Suprapubic skin (tissue), 4 donors: ENCODE measurements around the gene SERGEF. TPM values are rescaled to one million over a fixed set of nuclear protein-coding genes. Genes with fewer than 3 reads are reported as not detected.

ENCODE experiments used
- DNase-seq, 2 donors: peaks; one replicate each; pipeline ENCODE4 v3.0.0-alpha.2; 2019; ENCODE audit warnings: low spot score in 2 of 2
- H3K27ac ChIP-seq: fragments of 200-600 bp; sonication (generic); one replicate; pipeline ENCODE4 v1.5.1; 2019
- H3K27me3 ChIP-seq: fragments of 200-600 bp; sonication (generic); one replicate; pipeline ENCODE4 v1.5.1; 2019
- H3K36me3 ChIP-seq: fragments of 200-600 bp; sonication (generic); one replicate; pipeline ENCODE4 v1.5.1; 2019
- H3K4me1 ChIP-seq: fragments of 200-600 bp; sonication (generic); one replicate; pipeline ENCODE4 v1.5.1; 2019
- H3K4me3 ChIP-seq: fragments of 200-600 bp; sonication (generic); one replicate; pipeline ENCODE4 v1.5.1; 2019; ENCODE audit warnings: mild to moderate bottlenecking
- H3K9me3 ChIP-seq: fragments of 200-600 bp; sonication (generic); one replicate; pipeline ENCODE4 v1.5.1; 2019
- EP300 ChIP-seq: sonication (generic); formaldehyde crosslinking; IDR thresholded peaks from one replicate; pipeline ENCODE4 v1.6.1; 2017; ENCODE audit warnings: antibody characterized with exemption
- POLR2A ChIP-seq, 2 donors: fragments of 450-650 bp; IDR thresholded peaks; one replicate each; pipeline ENCODE4 v1.6.1; 2017; ENCODE audit warnings: antibody characterized with exemption in 2 of 2, mild to moderate bottlenecking in 2 of 2, moderate library complexity in 2 of 2
- POLR2AphosphoS5 ChIP-seq, 3 donors: sonication (generic); formaldehyde crosslinking; IDR thresholded peaks; one replicate each; pipeline ENCODE4 v1.6.1; 2017; ENCODE audit warnings: antibody characterized with exemption in 3 of 3
- WGBS: methylation state at CpG from one replicate; pipeline ENCODE4 v1.1.5; 2018; 5-methylcytosine and 5-hydroxymethylcytosine counted together
- total RNA-seq, 4 donors: library from RNA; depleted of rRNA; stranded (reverse); fragments of >200 nt; gene quantifications; one replicate each; pipeline ENCODE4 v1.1.0, GENCODE V29; 2016
- TF ChIP-seq, protein P1 (sequence below), 2 donors: fragments of 200-600 bp in 1 of 2; fragments of 450-650 bp in 1 of 2; sonication (generic) in 1 of 2; IDR thresholded peaks; one replicate each; pipeline ENCODE4 v1.5.1; 2016 to 2019; ENCODE audit warnings: antibody characterized with exemption in 2 of 2, mild to moderate bottlenecking in 1 of 2, moderate library complexity in 1 of 2

Gene SERGEF
- total RNA-seq, 4 donors from 2014 or later: 24.1 to 37.4 (median 29.9) TPM

- no peak for TF ChIP-seq POLR2A (IDR thresholded peaks at IDR 0.05)
- TF ChIP-seq, protein P1, sequence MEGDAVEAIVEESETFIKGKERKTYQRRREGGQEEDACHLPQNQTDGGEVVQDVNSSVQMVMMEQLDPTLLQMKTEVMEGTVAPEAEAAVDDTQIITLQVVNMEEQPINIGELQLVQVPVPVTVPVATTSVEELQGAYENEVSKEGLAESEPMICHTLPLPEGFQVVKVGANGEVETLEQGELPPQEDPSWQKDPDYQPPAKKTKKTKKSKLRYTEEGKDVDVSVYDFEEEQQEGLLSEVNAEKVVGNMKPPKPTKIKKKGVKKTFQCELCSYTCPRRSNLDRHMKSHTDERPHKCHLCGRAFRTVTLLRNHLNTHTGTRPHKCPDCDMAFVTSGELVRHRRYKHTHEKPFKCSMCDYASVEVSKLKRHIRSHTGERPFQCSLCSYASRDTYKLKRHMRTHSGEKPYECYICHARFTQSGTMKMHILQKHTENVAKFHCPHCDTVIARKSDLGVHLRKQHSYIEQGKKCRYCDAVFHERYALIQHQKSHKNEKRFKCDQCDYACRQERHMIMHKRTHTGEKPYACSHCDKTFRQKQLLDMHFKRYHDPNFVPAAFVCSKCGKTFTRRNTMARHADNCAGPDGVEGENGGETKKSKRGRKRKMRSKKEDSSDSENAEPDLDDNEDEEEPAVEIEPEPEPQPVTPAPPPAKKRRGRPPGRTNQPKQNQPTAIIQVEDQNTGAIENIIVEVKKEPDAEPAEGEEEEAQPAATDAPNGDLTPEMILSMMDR (IDR thresholded peaks at IDR 0.05): no peak
- TF ChIP-seq EP300: no peak
- TF ChIP-seq POLR2AphosphoS5 (IDR thresholded peaks at IDR 0.05): no peak
- 92% methylated on average over 1 of the region's 1 CpG for WGBS
- peaks cover 5% of the 10 kb centered on the region for H3K36me3 ChIP-seq
- H3K27me3 ChIP-seq: no peaks in the 10 kb centered on the region
- H3K4me1 ChIP-seq: no peaks in the 10 kb centered on the region
- DNase-seq: no peak
- no peak overlapping the region for H3K4me3 ChIP-seq
- no peaks in the 10 kb centered on the region for H3K9me3 ChIP-seq
- no peak overlapping the region for H3K27ac ChIP-seq
Observed at GRCh38 chr11:17934194-17934593, 78.7 kb downstream of the SERGEF start.

DNA sequence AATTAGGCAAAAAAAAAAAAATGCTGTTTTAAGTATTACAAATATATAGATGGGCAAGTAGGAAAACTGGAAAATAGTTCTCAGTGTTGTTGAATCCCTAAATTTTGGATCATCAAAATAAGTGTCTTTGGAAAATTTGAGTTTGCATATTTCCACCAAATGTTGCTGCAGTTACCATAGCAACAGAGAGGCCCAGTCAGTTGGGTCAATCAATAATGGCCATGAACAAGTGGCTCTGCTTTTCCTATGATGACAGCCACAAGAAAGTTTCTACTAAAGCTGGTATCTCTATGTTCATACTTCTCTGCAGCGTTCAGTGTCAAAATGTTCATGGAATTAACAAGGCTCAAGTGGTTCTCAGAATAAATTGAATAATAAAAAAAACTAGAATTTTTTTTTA, 79.1 kb downstream of the SERGEF start:
- 86% methylated on average over 1 of the region's 1 CpG for WGBS
- H3K27me3 ChIP-seq: no peaks in the 10 kb centered on the region
- no peak for DNase-seq

GRCh38 chr11:17932472-17932871, 80.4 kb downstream of the SERGEF start:
- H3K4me3 ChIP-seq: no peak overlapping the region
- WGBS: 100% methylated on average over 1 of the region's 1 CpG
- TF ChIP-seq EP300: no peak
- TF ChIP-seq POLR2AphosphoS5 (IDR thresholded peaks at IDR 0.05): no peak
- no peak for TF ChIP-seq POLR2A (IDR thresholded peaks at IDR 0.05)
- TF ChIP-seq, protein P1 (IDR thresholded peaks at IDR 0.05): no peak
- H3K36me3 ChIP-seq: peaks cover 5% of the 10 kb centered on the region
- H3K4me1 ChIP-seq: peaks cover 3% of the 10 kb centered on the region
- DNase-seq: no peak
- no peak overlapping the region for H3K27ac ChIP-seq
- no peaks in the 10 kb centered on the region for H3K9me3 ChIP-seq
- no peaks in the 10 kb centered on the region for H3K27me3 ChIP-seq

More for the DNA sequence above, 79.1 kb downstream of the SERGEF start:
- Histone ChIP-seq H3K4me3 (no peak overlapping the region), H3K4me1 (no peaks in the 10 kb centered on the region), H3K36me3 (peaks cover 5% of the 10 kb centered on the region), H3K9me3 (no peaks in the 10 kb centered on the region), H3K27ac (no peak overlapping the region)
- TF ChIP-seq EP300 (no peak), POLR2AphosphoS5 (IDR thresholded peaks at IDR 0.05) (no peak), POLR2A (IDR thresholded peaks at IDR 0.05) (no peak)
- TF ChIP-seq, protein P1 (IDR thresholded peaks at IDR 0.05): no peak

DNA sequence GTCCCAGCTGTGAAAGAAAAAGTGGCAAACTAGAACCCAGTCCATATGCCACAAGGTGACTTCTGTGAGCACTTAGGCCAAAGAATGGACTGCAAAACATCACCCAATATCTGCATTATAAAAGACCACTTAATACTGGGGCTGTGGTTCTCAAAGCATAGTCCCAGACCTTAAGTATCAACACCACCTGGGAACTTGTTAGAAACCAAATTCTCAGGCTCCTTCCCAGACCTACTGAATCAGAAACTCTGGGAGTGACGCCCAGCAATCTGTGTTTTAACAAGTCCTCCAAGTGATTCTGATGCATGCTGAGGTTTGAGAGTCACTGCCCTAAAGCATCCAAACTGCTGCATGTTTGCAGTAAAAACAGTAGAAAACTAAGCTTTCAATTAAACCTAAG, 81.3 kb downstream of the SERGEF start:
- 89% methylated on average over 1 of the region's 1 CpG for WGBS
- Histone ChIP-seq H3K4me3 (no peak overlapping the region), H3K27me3 (no peaks in the 10 kb centered on the region), H3K9me3 (no peaks in the 10 kb centered on the region), H3K27ac (no peak overlapping the region), H3K4me1 (peaks cover 3% of the 10 kb centered on the region), H3K36me3 (peaks cover 5% of the 10 kb centered on the region)
- no peak for DNase-seq
- TF ChIP-seq EP300 (no peak), POLR2AphosphoS5 (IDR thresholded peaks at IDR 0.05) (no peak), POLR2A (IDR thresholded peaks at IDR 0.05) (no peak)
- TF ChIP-seq, protein P1 (IDR thresholded peaks at IDR 0.05): no peak

GRCh38 chr11:17930544-17931125, 82.2 kb downstream of the SERGEF start:
- 93% methylated on average over 3 of the region's 3 CpGs for WGBS
- DNase-seq: no peak
- no peaks in the 10 kb centered on the region for H3K27me3 ChIP-seq
- no peak overlapping the region for H3K4me3 ChIP-seq
- H3K27ac ChIP-seq: no peak overlapping the region
- peaks cover 5% of the 10 kb centered on the region for H3K36me3 ChIP-seq
- peaks cover 3% of the 10 kb centered on the region for H3K4me1 ChIP-seq
- no peaks in the 10 kb centered on the region for H3K9me3 ChIP-seq
- TF ChIP-seq POLR2AphosphoS5 (IDR thresholded peaks at IDR 0.05): no peak
- no peak for TF ChIP-seq POLR2A (IDR thresholded peaks at IDR 0.05)
- no peak for TF ChIP-seq EP300
- TF ChIP-seq, protein P1 (IDR thresholded peaks at IDR 0.05): no peak
